ENCODE measurements around the gene AMZ2. TPM values are rescaled to one million over a fixed set of nuclear protein-coding genes. Genes with fewer than 3 reads are reported as not detected.

The AMZ2 gene
- total RNA-seq, 4 donors from 2014 or later = 58.5 to 89.2 (median 72.0) TPM

- no peak for TF ChIP-seq CTCF (IDR thresholded peaks at IDR 0.05; ENCODE audit: low read depth)
Observed at GRCh38 chr17:68302666-68303065, 54.8 kb downstream of the AMZ2 start.

DNA sequence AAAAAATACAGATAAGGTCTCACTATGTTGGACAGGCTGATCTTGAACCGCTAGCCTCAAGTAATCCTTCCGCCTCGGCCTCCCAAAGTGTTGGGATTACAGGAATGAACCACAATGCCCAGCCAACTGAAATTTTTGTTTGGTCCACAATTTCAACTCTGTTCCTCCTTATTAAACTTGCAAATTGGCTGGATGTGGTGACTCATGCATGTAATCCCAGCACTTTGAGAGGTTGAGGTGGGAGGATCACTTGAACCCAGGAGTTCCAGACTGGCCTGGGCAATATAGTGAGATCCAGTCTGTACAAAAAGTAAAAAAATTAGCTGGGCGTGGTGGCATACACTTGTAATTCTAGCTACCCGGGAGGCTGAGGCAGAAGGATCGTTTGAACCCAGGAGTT, 56.9 kb downstream of the AMZ2 start:
- TF ChIP-seq CTCF (IDR thresholded peaks at IDR 0.05; ENCODE audit: low read depth) = no peak

GRCh38 chr17:68305142-68305541, 57.3 kb downstream of the AMZ2 start:
- no peak for TF ChIP-seq CTCF (IDR thresholded peaks at IDR 0.05; ENCODE audit: low read depth)

Other genes with a start within 250 kb of the AMZ2 start
- 10 to 100 TPM in 3 of 4 donors, 1 to 10 TPM in 1; 8.3 to 24.5 (median 16.5) TPM for gene KPNA2, start 212.3 kb upstream of the AMZ2 start, total RNA-seq
- 1 to 10 TPM in 2 of 4 donors, under 1 TPM in 2; 0.38 to 9.2 (median 1.6) TPM for gene SLC16A6, start 43.1 kb downstream of the AMZ2 start, total RNA-seq
- gene ARSG, start 43.5 kb downstream of the AMZ2 start, total RNA-seq = 1 to 10 TPM; 3.1 to 6.8 (median 4.4) TPM
- 10 to 100 TPM; 59.5 to 83.0 (median 71.2) TPM for gene WIPI1, start 209.5 kb downstream of the AMZ2 start, total RNA-seq